Ovary (tissue), 3 donors: ENCODE measurements around the gene CSNK1G3.

Source experiments
- CTCF ChIP-seq, 3 donors: fragments of 450-650 bp in 2 of 3; fragments of 200-600 bp in 1 of 3; IDR thresholded peaks; one replicate each; pipeline versions ENCODE4 v1.5.1 to v1.8.0; 2016 to 2022; ENCODE audit warnings: antibody characterized with exemption in 3 of 3, mild to moderate bottlenecking in 1 of 3
- EP300 ChIP-seq: sonication (generic); formaldehyde crosslinking; IDR thresholded peaks from one replicate; pipeline ENCODE4 v1.6.1; 2017; ENCODE audit warnings: antibody characterized with exemption
- POLR2A ChIP-seq: fragments of 450-650 bp; IDR thresholded peaks from one replicate; pipeline ENCODE4 v1.6.1; 2017; ENCODE audit warnings: antibody characterized with exemption, mild to moderate bottlenecking, moderate library complexity
- donor health status: DM: no; HTN: no; CAD: no.

GRCh38 chr5:123471385-123471784 is 40.6 kb upstream of the CSNK1G3 start:
- TF ChIP-seq EP300 (no peak), CTCF (IDR thresholded peaks at IDR 0.05) (no peak), POLR2A (no peak)
